Measurements from ENCODE around the gene KLK12. TPM values are rescaled to one million over a fixed set of nuclear protein-coding genes. Genes with fewer than 3 reads are reported as not detected.

KLK12 gene
- 0.14 and 17.1 TPM in 2 replicates for total RNA-seq

GRCh38 chr19:51034704-51035103 lies at the start of gene KLK12:
Gene KLK12, minus strand, starts transcription at chr19:51035002. Its CDS starts 381 bp downstream, at chr19:51034621.

GRCh38 chr19:51082611-51083010 lies 47.8 kb upstream of the KLK12 start, which contains the start of gene KLK14:
Gene KLK14, minus strand, starts transcription at chr19:51082887. Its CDS starts 273 bp downstream, at chr19:51082614.

GRCh38 chr19:51064534-51065220 lies 29.9 kb upstream of the KLK12 start, which contains the start of gene KLK13:
Gene KLK13, minus strand, starts transcription at chr19:51065092. Its CDS starts 25 bp downstream, at chr19:51065067.

GRCh38 chr19:51026554-51026831 lies 8.3 kb downstream of the KLK12 start, which contains the start of gene KLK11:
Gene KLK11, minus strand, starts transcription at chr19:51026616. Its CDS starts 985 bp downstream, at chr19:51025631.

GRCh38 chr19:51019544-51019925 lies 15.3 kb downstream of the KLK12 start, which contains the start of gene KLK10:
Gene KLK10, minus strand, starts transcription at chr19:51019709. Its CDS starts 579 bp downstream, at chr19:51019130.

GRCh38 chr19:51001515-51001914 lies 33.3 kb downstream of the KLK12 start, which contains the start of gene KLK8:
Gene KLK8, minus strand, starts transcription at chr19:51001604. Its CDS starts 437 bp downstream, at chr19:51001167.

GRCh38 chr19:50983625-50984292 lies 51.0 kb downstream of the KLK12 start, which contains the start of gene KLK7:
Gene KLK7, minus strand, starts transcription at chr19:50983917. Its CDS starts 1,518 bp downstream, at chr19:50982399.

Other genes with a start within 250 kb of the KLK12 start
- gene ACP4, start 244.6 kb downstream of the KLK12 start, total RNA-seq: not detected in 2 replicates
- 0.14 TPM in 1 of 2 replicates, not detected in the other for gene KLK1, start 211.2 kb downstream of the KLK12 start, total RNA-seq
- gene KLK15, start 201.4 kb downstream of the KLK12 start, total RNA-seq: not detected in 2 replicates
- not detected in 2 replicates for gene KLK3, start 180.1 kb downstream of the KLK12 start, total RNA-seq
- not detected in 2 replicates for gene KLK2, start 161.6 kb downstream of the KLK12 start, total RNA-seq
- gene KLK4, start 123.6 kb downstream of the KLK12 start, total RNA-seq: not detected in 2 replicates
- gene KLK5, start 82.0 kb downstream of the KLK12 start, total RNA-seq: 25.0 and 189 TPM in 2 replicates
- 2.5 and 3.4 TPM in 2 replicates for gene KLK6, start 65.4 kb downstream of the KLK12 start, total RNA-seq
- gene KLK7, start 51.1 kb downstream of the KLK12 start, total RNA-seq: 15.0 and 22.9 TPM in 2 replicates
- gene KLK8, start 33.4 kb downstream of the KLK12 start, total RNA-seq: 27.8 and 86.5 TPM in 2 replicates
- gene KLK10, start 15.3 kb downstream of the KLK12 start, total RNA-seq: 36.2 and 66.0 TPM in 2 replicates
- gene KLK11, start 8.4 kb downstream of the KLK12 start, total RNA-seq: 17.4 and 29.0 TPM in 2 replicates
- 0.68 and 1.3 TPM in 2 replicates for gene KLK13, start 30.1 kb upstream of the KLK12 start, total RNA-seq
- under 0.01 and 0.21 TPM in 2 replicates for gene KLK14, start 47.9 kb upstream of the KLK12 start, total RNA-seq
- 8.2 and 10.0 TPM in 2 replicates for gene CTU1, start 73.4 kb upstream of the KLK12 start, total RNA-seq
- gene SIGLEC9, start 89.9 kb upstream of the KLK12 start, total RNA-seq: not detected in 2 replicates
- gene SIGLEC7, start 107.3 kb upstream of the KLK12 start, total RNA-seq: not detected in 2 replicates
- gene CD33, start 190.1 kb upstream of the KLK12 start, total RNA-seq: not detected in 2 replicates
- gene SIGLECL1, start 216.1 kb upstream of the KLK12 start, total RNA-seq: not detected in 2 replicates

Measured in nasal cavity respiratory epithelium epithelial cell of viscerocranial mucosa (primary cell).